GM19324 (cell line): ENCODE measurements around the gene ACP1.

ENCODE experiments used
- ATAC-seq: cut with Tn5 transposase; IDR thresholded peaks from one replicate; pipeline ENCODE4 v1.9.1; 2021; ENCODE audit warnings: mild to moderate bottlenecking, moderate library complexity; ENCODE audit not compliant: unreplicated experiment, low FRiP score

Gene ACP1

DNA sequence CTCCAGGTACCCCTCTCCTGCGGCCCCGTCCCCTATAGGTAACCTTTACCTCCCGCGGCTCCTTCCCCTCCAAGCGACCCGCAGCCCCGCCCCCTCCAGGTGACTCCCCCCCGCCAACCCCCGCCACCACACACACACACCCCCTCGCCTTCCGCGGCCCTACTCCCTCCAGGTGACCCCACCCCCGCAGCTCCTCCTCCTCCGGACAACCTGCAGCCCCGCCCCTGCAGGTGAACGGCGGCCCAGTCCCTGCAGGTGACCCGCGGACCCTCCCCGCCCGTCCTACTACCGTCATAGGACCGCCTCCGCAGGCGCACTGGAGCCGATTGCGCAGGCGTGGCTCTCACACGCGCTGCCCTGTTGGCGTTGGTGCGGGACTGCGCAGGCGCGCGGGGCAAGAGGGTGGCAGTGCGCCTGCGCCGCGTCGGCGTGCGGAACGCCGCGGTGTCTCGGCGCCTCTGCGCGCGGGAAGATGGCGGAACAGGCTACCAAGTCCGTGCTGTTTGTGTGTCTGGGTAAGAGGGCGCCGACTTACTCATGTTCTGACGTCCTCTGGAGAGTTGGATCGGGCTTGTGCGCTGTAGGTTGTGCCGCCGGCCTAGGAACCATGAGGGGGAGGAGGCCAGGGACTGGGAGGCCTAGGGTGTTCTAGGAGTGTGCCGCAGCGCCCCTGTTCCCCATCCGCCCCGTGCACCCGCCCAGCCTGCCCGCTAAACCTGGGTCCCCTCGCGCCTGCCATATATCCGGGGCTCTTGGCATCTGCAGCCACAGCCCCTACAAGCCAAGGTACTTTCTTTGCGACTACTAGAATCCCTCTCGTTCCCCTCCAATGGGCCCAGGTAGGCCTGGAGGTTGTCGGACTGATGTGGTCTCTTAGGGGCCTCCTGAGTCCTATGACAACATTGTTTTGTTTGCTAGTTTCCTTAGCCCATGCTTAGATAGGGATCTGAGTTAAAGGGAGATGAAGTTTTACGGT lies at the start of gene ACP1:
Gene ACP1, plus strand, starts transcription at position 455 of the 976 bp plus-strand sequence. Its CDS starts 18 bp downstream, at position 473.
- peak; percentile 91 for ATAC-seq

DNA sequence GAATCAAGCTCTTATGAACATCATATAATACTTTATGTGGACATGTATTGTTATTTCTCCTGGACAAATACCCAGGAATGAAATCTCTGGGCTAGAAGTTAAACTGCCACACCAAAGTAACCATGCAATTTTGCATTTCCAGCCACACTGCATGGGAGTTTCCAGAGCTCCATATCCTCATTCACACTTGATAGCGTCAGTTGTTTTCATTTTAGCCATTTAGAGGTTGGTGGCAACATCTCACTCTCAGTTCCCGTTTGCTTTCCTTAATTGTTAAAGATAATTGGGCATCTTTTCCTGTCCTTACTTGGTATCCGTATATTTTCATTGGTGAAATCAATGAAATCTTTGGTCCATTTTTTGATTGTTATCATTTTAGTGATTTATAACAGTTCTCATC lies 48.7 kb upstream of the ACP1 start:
- ATAC-seq: no peak

DNA sequence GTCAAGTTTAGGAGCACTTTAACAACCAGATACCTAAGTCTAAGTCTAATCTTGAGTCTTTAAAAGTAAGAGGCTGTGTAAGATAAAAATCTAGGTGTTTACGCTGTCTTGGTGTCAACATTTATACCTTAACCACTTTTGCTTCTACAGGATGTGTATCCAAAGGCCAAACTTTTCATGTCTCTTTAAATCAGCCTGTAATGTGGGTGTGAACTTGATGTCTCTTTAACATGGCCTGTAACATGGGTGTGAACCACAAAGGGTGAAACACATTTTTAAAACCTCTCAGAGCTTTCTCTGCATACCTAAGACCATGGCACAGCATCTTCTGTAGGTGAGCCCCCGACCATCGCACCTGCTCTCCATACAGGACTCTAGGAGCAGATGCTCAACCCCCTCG lies 41.3 kb upstream of the ACP1 start:
- ATAC-seq: no peak

DNA sequence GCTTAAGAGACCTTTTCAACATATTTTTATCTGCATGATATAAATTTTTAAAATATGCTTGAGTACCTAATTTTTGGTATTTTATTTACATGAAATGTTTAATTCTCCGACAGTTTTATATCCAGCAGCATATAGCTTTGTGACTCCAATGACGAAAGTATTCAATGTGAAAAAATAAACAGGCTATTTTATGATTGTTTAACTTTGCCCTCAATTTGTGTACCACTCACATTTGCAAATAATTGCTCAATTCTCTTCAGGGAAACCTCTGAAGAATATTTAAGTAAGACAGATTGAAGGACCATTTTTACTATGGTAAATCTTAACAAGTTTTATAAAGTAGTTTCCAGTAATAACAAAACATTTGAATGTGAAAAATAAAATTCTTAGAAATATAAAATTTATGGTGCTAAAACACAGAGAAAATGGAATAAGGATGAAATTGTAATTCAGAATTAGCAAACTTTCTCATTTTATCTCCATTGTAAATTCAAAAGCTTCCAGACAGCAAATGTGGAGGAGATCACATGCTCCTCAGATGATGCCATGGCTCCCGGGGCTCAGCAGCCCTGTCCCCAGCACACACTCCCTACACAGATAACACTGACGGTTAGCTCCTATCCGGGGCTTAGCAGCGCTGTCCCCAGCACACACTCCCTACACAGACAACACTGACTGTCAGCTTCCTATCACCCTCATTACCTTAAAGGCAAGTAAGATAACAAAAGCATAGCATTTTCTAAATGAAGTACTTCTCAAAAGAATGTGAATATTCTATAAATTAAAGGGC lies 40.6 kb upstream of the ACP1 start:
- no peak for ATAC-seq

DNA sequence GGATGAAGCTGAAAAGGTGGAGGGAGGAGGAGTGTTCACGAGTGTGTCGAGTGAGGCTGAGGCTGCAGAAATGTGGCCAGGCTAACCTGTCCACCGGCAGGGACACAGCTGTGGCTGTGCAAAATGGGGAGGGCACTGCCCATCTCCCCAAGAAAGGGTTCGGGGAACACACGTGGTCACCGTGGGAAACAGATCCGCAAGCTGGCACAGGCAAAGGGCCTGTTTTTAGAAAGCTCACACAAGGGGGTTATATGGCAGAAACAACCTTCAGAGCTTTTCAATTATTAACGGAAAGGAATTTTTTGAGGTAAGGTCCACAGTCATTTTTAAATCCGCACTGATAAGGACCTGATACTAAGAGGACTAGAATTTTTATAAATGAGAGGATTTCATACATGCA lies 36.6 kb upstream of the ACP1 start:
- no peak for ATAC-seq

DNA sequence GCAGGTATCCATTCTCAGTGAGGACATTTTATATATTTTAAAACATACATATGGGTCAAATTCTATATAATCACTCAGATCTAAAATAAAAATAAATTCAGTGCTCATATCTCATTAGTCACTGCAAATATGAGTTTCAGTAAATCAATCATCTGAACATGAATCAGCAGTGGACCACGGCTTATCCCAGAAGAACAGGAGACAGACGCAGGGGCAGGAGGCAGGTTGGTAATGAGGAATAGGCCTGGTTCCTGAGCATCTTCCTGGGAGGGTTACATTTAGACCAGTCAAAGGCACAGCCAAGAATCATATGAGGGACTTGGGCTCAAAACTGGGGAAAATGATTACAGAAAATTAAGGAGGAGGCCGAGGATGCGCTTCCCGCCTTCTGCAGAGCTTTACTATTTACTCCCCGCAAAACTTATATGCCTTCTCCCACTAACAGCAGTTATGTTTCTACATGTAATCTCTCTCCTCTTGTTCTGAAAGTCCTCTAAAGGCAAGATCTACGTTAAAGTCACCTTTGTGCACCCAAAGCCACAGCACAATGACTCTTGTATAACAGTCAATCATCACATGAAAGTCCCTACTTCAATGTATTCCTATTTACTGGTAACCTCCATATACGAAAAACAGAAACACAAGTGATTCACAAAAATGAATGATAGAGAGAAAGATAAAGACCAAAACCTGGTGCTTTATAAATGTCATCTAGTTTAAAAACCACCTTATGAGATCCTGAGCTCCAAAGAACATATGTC lies 36.0 kb upstream of the ACP1 start:
- no peak for ATAC-seq

DNA sequence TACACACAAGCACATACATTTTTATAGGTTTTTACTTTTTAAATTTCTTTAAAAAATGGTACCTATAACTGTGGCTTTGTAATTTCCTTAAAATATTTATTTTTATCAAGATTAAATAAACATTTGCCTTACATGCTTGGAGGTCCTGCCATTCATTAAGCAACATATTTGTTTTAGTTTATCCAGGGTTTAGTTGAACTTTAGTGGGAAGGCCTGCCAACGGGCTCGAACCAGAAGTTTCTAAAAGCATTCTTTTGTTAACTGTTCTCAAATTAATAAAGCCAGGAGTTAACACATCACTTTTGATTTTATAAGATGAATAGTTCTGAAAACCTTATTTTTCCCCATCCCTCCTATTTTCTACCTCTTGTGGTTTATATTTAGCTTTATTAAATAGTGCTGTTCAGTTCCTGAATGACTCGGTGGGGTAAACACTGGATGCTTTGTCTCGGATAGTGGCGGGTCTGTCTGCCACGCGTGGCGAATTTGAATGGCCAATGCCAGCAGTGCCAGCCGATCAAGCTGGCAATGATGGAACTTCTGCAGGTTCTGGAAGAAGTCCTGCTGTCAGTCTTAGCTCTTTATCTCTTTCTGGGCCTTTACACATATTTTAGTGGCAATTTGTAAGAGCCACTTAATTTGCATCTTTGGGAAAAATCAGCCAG lies 33.1 kb upstream of the ACP1 start:
- ATAC-seq: no peak

DNA sequence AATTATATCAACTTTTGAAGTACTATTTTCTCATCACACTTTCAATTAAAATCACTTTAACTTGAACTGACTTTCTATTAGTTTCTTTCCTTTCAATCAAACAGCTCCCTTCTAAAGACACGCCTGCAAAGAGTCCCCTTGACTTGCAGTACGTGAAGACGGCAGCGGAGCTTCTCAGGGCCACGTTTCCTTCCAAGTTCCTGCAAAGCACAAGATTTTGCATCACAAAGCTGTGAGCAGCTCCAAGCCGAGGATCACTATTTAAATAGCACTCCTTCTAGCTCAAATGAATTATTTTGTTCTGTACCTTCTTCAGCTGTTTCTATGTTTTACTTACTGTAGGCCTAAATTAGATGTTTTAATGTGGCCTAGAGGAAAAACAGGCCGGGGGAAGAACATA lies 31.7 kb upstream of the ACP1 start:
- no peak for ATAC-seq

DNA sequence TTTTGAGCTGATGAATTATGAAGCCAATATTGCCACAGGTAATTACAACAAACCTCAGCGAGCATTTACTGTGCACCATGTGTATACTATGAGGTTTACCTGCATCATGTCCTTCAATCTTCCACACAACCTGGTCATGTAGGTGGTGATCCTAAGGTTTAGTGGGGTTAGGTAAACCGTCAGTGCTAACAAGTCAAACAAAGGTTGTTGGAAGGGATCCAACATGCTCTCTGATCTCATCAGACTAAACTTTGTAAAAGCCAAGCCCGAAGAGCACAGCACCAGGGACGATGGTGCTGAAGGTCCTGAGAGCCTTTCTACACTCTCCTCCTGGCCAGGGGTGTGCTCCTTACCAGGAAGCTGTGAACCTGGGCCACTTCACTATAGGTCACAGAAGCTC lies 30.3 kb upstream of the ACP1 start:
- ATAC-seq: no peak

DNA sequence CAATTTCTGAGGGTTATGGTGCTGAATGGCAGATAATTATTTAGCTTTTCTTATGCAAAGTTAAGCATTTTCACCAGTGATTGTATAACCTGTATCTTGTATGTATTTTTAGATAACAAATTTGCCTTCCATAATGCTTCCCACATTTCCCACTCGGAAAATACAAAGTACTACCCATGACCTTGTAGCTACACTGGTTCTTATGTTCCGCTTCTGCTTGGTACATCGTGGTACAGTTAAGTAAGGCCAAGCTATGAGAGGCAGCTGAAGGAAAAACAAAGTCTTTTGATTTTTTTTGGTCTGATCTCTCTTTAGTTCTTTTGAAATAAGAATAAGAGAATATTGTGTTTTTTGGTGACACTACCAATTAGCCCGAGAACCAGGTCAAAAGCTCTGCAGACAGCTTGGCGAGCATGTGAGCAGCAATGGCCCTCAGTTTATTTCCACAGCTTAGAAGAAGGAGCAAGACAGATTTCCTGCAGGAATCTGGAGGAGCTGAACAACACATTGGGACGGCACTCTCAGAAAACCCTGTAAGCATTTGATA lies 27.7 kb upstream of the ACP1 start:
- ATAC-seq: no peak

DNA sequence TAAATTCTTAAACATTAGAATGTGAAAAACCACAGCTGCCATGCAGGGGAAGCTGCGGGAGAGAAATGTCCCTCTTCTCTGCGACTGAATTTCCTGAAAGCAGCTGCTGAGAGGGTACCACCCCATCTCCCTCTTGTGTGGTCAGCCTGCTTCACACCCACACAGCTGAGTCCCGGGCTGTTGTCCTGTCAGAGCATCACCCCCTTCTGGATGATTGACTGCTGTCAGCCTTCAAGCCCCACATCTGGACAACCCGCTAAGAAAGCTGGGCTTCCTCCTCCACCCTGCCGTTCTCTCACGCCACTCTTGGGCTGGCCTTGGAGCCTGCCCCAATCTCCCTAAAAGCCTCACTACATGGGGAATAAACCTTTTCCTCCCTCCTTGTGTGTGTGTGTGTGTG lies 26.9 kb upstream of the ACP1 start:
- no peak for ATAC-seq

DNA sequence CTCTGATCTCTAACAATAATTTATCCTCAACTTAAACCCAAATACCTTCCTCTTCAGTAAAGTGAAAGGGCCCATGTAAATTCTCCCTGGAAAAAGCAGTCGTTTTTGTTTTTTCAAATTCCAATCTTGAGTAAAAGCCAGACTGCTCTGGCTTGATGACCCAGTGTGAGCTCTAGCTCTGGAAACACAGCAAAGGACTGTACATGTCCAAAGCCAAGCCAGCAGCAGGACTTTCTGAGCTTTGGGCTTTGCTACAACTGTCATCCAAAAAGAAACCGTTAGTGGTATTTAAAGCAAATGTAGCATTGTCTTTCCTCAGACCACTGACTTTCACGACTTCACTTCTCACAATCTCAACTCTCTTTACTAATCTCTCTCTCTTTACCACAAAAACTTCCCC lies 26.3 kb upstream of the ACP1 start:
- ATAC-seq: no peak

DNA sequence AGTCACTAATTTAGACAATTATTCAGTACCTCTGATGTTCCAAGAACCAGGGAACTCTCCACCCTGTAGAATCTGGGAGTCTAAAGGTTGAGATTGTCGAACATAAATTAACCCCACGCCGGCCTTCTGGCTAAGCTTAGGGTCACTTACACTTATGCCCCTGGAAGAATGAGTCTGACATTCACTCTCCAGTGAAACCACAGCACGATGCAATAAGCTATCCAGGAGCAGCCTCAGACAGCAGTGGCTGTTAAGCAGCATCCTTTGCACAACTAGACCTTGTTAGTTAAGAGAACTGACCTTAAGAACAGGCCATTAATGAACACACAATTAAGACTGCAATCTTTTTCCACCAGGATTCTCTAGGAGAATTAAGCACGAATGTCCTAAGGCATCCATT lies 25.9 kb upstream of the ACP1 start:
- ATAC-seq: no peak

DNA sequence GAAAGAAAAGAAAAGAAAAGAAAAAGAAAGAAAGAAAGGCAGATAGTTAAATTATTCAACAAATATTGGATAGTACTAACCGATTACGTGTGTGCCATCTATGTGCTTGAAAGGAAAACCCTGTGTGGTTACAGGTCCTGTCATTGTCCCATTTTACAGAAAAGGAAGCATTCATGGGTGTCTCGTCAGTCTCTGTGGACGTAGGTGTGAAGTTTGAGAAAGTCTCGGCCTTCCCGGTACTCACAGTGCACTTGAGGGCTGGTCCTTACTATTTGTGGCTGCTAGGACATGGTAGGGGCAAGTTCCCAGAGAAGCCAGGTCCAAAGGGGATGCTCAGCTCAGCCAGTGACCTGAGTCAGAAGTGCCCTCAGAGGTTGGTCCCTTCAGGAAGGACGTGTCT lies 20.2 kb upstream of the ACP1 start:
- no peak for ATAC-seq

DNA sequence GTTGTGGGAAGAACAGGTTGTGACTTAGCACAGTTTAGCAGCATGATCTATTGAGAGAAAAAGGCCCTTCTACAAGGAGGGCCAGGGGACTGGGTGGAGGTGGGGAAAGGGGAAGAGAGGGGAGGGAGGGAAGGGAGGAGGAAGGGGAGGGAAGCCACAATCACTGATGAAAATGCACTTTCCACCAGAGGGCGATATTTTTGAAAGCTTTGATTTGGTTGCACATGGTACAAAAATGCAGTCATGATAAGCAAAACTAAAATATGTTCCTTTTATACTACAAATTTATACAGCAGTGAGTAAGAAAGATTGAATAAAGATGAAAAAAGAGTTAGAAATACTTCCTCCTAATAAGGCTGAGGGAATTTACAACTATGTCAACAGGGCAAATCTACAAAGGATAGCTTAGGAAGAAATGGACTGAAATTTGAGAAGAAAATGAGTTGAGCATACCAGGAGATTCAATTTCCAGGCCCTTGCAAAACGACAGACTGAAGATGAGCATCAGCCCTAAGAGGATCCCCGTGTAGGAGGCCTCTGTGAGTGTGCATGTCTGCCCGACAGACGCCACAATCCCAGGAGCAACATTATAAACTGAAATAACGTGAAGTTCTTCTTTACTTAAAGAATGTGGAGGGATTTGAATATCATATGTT lies 18.1 kb upstream of the ACP1 start:
- ATAC-seq: no peak

DNA sequence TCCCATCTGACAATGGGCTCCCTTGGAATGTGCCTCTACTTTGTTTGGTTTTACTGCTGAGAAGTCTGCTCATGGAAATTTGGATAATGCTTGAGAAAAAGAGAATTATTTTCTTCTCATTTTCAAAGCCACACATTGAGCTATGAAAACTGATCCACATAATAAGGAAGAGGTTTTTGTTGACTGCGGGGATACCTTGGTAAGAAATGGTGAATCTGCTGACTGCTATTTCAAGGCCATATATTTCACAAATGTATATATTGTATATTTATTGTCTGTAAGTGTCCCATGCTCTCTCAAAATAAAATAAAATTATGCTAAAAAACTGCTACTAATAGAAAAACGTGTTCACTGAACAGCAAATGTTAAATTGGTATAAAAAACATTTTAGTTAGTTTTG lies 16.0 kb upstream of the ACP1 start:
- ATAC-seq: no peak

DNA sequence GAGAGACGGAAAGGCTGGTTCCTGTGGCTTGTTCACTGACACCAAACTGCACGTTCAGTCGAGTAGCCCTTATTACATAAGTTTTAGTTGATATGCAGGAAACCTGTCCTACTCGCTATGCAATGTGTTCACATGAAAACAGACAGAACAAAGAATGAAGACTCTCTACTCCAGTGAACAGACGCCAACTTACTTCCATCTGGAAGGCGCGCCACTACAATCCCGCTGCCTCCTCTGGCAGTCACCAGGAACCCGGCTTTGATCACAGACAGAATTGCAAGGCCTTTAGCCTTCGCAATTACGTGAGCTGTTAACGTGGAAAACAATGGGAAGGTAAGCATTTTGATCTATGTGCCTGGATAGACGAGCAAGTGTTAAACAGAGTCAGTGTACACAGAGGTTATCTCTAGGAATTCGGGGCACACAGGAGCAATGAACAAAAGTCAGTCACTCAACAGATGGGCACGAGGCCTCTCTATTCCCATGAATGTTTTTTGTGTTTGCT lies 15.2 kb upstream of the ACP1 start:
- no peak for ATAC-seq

DNA sequence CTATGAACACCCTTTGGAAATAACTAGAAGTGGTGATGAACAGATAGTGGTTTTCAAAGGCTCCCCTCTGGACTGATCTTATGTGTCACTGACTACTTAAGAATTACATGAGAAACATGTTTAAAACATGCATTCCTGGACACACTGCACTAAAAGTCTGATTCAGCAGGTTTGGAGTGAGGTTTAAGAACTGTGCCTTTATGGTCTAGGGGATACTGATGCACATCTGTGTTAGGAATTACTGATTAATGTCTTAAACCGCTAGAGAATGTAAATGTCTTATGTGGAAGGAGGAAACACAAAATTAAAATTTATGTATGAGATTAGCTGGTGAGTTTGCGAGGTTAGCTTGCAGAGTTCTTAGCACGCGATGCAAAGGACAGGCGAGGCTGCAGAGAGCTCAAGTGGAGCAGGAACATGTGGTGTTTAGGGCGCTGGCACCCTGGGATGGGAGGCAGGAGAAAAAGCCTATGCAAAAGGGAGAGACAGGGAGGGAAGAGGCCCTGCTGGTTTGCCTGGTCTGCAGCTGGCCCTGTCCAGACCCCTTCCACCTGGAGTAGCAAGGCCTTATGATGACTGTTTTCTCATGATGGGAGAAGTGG lies 12.6 kb upstream of the ACP1 start:
- no peak for ATAC-seq

DNA sequence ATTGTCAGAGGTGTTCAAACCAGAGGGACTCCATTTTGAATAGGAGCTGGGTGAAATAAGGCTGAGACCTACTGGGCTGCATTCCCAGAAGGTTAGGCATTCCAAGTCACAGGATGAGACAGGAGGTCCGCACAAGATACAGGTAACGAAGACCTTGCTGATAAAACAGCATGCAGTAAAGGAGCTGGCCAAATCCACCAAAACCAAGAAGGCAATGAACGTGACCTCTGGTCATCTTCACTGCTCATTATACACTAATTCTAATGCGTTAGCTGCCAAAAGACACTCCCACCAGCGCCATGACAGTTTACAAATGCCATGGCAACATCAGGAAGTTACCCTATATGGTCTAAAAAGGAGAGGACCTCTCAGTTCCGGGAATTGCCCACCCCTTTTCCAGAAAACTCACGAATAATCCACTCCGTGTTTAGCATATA lies 11.5 kb upstream of the ACP1 start:
- no peak for ATAC-seq
